Germinal center (tissue), 1 donor: ENCODE data around the gene AATF.

Source experiments
- DNase-seq: peaks from one replicate; pipeline ENCODE4 v3.0.0; 2012; ENCODE audit warnings: mixed read lengths, low spot score

AATF gene

GRCh38 chr17:36941265-36942010, 7.3 kb upstream of the AATF start:
- DNase-seq = no peak

DNA sequence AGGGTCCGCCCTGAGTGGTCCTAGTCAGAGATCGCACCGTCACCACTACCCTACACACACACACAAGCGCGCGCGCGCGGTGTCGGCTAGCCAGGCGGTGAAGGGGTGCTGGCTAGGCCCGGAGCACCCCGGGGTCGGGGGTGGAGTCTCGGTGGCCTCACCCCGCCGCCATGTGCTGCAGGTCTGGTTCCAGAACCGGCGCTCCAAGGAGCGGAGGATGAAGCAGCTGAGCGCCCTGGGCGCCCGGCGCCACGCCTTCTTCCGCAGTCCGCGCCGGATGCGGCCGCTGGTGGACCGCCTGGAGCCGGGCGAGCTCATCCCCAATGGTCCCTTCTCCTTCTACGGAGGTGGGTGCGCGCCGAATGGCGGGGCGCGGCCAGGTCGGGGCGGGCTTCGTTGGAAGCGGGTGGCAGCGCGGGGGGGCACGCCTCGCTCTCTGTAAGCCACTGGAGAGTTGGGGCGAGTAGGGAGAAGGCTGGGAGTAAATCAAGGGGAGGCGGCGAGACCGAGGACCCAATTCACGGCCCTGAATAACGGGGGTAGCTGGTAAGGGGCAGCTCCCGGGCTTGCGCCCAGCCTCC, 6.6 kb upstream of the AATF start:
- no peak for DNase-seq

- no peak for DNase-seq
These were observed 6.1 kb upstream of the AATF start for GRCh38 chr17:36942631-36943125.

- DNase-seq = no peak
These were observed 5.2 kb upstream of the AATF start for GRCh38 chr17:36943250-36944191.

- DNase-seq = no peak
These were observed 4.2 kb upstream of the AATF start for GRCh38 chr17:36944553-36944952.

DNA sequence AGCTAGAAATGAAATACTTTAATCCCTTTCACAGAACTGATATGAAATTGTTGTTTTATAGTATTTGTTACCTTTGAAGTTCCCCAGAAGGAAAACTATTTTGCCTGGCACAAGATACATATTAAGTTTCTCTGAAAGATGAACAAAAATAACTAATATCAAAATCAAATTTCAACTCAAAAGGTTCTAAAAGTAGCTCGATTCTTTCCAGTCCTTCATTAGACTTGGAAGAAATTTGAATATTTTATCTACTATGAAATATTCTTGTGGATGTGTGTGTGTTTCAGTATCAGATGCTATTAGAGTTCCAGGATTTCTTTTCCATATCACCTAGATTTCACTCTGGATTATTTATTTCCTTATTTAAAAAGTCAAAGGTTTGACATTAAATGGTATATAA, 3.6 kb upstream of the AATF start:
- DNase-seq = no peak

DNA sequence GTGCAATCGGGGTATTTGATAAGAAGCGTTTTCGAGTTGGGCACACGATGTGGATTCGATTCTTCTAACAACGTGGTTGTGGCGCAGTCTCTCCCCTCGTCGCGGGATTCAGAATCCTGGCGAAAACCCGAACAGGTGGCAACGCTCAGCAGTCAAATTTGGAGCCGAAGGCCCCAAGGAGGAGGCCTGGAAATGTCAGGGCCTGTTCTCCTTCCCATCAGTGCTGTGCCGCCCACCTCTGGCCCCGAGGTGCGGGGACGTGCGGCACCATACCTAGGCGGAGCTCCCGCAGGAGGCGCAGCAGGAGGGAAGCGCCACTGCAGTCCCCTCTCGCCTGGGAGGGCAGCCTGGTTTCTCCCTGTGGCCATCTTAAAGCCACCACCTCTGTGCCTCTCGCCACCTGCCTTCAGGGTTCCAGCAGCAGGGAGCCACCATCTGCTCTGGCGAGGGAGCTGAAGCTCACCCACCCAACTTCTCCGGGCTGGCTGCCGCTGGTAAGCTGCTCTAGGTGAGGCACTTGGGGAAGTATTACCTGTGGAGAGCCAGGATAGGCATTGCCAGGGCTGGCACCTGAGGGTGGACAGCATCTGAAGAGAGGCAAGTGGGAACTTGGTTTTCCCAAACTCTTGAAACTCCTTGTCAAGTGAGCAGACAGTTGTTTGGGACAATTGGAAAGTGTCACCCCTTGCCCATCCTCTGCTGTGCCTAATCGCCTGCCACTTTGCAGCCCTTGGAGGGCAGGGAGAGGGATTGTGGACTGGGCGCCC, 2.6 kb upstream of the AATF start:
- DNase-seq = no peak

DNA sequence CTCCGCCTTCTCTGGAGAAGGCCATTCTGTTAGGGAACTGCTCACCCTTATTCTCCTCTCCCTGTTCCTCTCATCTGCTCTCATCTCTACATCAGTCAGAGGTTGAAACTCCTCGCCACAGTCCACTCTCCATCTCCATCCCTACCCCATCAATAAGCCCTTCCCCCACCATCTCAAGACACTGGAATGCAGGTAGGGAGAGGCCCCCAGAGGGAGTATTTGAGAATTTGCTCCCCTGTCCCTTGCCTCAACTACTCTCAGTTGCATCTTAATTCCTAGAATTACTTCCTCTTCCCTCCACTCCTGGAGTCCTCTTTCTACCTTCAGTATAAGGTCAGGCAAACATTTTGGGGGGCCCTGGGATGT, 2.0 kb upstream of the AATF start:
- DNase-seq = no peak

DNA sequence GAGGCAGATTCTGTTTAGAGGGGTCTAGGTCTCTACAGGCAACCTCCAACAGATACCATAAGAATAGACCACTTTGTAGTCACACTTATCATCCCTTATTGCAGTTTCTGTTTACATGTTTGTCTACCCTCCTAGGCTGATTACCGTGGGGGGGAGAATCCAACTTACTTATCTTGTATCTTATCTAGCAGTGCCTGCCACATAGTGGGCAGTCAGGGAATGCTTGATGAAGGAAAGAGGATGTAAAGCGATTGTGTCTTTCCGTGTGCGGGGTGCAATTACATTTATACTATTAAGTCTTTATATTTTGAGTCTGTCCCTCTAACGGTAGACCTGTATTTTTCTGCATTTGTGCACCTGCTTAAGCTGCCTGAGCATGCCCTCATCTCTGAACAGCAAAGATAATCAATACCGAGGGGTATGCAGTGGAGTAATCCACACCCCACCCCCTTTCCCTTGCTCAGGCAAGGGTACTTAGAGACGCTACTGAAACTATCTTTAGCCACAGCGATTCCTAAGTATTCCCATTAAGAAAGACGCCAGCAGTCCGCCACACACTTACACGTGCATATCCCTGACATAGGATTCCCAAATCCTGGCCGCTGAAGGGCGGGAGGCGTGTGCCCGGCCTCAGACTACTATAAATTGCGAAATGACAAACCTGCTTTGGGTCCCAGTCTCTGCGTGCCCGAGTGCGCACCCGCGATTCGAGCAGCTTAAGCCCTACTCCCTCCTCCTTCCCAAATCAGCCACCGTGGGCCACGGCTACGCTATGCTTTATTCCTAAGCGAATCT, 635 bp upstream of the AATF start:
- DNase-seq = no peak

DNA sequence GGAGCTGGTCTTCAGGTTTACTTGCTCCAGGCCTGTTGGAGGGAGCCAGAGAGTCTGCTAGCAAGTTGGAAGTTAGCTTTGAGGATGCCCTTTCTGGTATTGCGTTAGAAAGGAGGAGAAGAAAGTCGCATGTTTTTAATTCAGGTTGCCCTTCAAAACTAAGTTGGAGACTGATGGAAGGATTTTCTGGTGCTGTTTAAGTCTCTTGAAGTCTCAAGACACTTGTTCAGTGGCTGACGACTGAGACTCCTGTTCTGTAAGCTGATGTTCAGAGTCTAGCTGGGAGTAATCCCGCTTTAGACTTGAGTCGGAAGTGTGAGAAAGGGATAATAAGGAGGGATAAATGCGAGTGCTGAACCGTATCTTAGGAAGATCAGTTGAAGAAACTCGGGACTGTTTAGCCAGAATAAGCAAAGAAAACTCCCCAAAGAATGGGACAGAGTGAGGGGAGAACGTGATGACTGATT, 740 bp downstream of the AATF start:
- DNase-seq = no peak

DNA sequence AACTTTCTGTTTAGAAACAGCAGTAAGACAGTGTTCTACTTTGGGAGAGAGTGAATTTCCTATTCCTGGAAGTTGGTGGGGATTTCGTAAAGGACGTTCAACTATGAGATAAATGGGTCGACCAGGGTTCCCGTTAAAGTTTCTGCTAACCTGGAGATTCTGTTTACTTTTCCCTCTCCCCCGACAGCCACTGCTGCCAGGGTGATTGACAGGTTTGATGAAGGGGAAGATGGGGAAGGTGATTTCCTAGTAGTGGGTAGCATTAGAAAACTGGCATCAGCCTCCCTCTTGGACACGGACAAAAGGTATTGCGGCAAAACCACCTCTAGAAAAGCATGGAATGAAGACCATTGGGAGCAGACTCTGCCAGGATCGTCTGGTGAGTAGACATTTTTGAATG, 1.3 kb downstream of the AATF start:
- no peak for DNase-seq

DNA sequence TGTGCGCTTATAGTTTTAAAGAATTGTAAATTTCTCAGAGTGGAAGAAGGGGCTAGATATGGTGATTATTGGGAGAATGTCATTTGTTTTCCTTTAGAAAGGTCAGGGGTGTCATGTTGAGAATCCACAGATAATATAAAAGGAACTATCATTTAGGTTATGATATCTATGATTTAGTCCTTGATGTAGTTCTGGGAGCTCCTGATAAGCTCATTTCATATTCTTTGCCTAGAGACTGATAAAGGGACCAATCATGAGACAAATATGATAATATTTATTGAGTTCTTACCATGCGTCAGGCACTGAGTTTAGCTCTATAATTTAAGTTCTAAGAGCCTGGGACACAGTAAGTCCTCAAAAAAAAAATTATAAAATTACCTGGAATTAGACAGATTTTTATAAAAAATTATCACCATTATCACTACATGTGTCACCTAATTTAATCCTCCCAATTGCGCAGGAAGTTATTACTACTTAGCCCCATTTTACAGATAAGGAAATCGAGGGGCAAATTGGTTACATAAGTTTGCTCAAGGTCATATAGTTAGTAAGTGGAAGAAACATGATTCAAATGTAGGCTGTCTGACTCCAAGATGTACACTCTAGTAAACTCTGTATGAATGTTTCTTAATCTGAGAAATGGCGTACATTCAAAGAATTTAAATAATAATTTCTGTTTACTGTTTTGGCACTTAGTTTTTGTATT, 2.5 kb downstream of the AATF start:
- DNase-seq = no peak

DNA sequence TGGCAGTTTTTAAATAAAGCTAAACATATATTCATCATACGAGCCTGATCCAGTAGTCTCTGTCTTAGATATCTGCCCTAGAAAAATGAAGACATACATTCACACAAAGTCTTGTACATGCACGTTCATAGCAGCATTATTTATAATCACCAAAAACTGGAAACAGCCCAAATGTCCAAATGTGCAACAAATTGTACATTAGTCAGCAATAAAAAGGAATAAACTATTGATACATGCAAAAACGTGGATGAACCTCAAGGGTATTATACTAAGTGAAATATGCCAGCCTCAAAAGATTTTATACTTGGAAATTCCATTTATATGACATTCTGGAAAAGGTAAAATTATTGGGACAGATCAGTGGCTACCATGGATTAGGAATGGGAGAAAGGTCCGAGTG, 22.8 kb downstream of the AATF start:
- DNase-seq = no peak

GRCh38 chr17:36972186-36972700, 23.5 kb downstream of the AATF start:
- no peak for DNase-seq

- DNase-seq = no peak
These were observed 24.2 kb downstream of the AATF start for GRCh38 chr17:36972905-36973304.

GRCh38 chr17:36975922-36976515, 27.3 kb downstream of the AATF start:
- no peak for DNase-seq

- no peak for DNase-seq
These were observed 28.3 kb downstream of the AATF start for GRCh38 chr17:36977066-36977465.

DNA sequence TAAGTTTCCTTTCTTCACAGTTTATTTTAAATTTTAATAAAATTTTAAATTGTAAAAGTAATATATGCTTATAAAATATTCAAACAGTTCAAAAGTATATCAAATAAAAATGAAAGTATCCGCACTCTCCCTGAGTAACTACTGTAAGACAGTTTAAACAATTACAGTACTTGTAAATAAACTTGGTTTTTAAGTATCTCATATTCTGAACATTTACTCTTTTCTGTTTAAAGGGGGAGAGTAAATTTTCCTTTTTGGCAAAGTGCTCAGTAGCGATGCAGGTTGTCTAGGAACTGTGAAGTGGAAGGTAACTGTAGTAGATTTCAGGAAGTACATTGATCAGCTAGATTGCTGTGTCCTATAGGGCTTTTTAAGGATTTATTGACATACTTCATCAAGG, 28.8 kb downstream of the AATF start:
- no peak for DNase-seq

DNA sequence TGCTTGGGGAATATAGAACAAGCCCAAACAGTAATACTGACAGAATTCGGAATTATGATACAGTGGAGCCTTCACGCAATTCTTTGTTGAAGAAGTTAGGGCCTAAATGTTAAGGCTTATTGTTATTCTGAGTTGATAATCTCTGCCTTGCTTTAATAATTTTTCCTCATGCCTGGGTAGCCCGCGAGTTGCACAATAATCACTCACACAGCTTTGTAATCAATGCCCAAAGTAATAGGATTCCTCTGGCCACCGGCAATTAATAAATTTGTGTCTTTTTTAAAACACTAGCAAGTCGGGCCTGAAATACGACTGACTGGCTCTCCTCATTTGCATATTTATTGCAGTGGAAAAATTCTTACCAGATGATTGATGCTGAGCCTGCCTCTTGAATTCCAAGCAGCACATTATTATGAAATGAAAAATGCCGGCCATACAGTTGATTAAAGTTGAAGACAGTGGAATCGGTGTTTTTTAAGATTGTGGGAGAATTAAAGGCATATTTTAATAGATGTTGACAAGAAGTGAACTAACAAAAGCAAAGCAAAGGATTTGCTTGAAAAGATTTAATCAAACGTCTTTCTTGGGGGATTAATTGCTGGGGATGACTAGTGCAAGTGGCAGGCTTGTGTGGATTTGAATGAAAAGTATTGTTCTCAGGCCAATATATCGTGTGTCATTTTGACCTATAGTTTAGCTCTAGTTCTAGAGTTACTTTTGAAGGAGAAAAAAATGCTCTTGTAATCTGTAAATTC, 30.2 kb downstream of the AATF start:
- peak; percentile 28 for DNase-seq
